Measurements from ENCODE around the gene MSX1.

MSX1 gene

GRCh38 chr4:4842476-4843441 is 16.7 kb upstream of the MSX1 start:
- DNase-seq: no peak

- DNase-seq: no peak
Measured at GRCh38 chr4:4843635-4844291, 15.7 kb upstream of the MSX1 start.

GRCh38 chr4:4845027-4845426 is 14.4 kb upstream of the MSX1 start:
- DNase-seq: no peak

- DNase-seq: no peak
Measured at GRCh38 chr4:4847011-4847410, 12.5 kb upstream of the MSX1 start.

GRCh38 chr4:4848540-4848939 is 10.9 kb upstream of the MSX1 start:
- DNase-seq: no peak

GRCh38 chr4:4849106-4849505 is 10.4 kb upstream of the MSX1 start:
- no peak for DNase-seq

- no peak for DNase-seq
Measured at GRCh38 chr4:4849524-4850193, 9.8 kb upstream of the MSX1 start.

GRCh38 chr4:4851081-4851480 is 8.4 kb upstream of the MSX1 start:
- no peak for DNase-seq

- no peak for DNase-seq
Measured at GRCh38 chr4:4851906-4852305, 7.6 kb upstream of the MSX1 start.

GRCh38 chr4:4852591-4853362 is 6.7 kb upstream of the MSX1 start:
- no peak for DNase-seq

GRCh38 chr4:4853371-4853823 is 6.1 kb upstream of the MSX1 start:
- DNase-seq: no peak

- no peak for DNase-seq
Measured at GRCh38 chr4:4853921-4854648, 5.4 kb upstream of the MSX1 start.

GRCh38 chr4:4854649-4855295 is 4.7 kb upstream of the MSX1 start:
- DNase-seq: no peak

GRCh38 chr4:4855301-4856070 is 4.0 kb upstream of the MSX1 start:
- DNase-seq: no peak

GRCh38 chr4:4856071-4857000 is 3.1 kb upstream of the MSX1 start:
- no peak for DNase-seq

GRCh38 chr4:4857001-4857808 is 2.3 kb upstream of the MSX1 start:
- DNase-seq: no peak

GRCh38 chr4:4857809-4858508 is 1.5 kb upstream of the MSX1 start:
- DNase-seq: no peak

Measured in AML-193 (cell line).